OCI-LY1 (cell line): ENCODE results near the gene DCUN1D2.

Experiments
- CTCF ChIP-seq: fragments of 200-600 bp; sonication (generic), shearing (Covaris generic); IDR thresholded peaks from 2 replicates; pipeline ENCODE4 v1.5.1; 2017; ENCODE audit warnings: mild to moderate bottlenecking, antibody characterized with exemption, low read length, moderate library complexity, mixed read lengths
- EZH2 ChIP-seq: fragments of 200-600 bp; sonication (generic), shearing (Covaris generic); IDR thresholded peaks from 2 replicates; pipeline ENCODE4 v1.8.0; 2017; ENCODE audit warnings: borderline replicate concordance, mixed run types, mild to moderate bottlenecking, antibody characterized with exemption, low read length, moderate library complexity, mixed read lengths

GRCh38 chr13:113506871-113507388 lies 16.4 kb upstream of the DCUN1D2 start:
- TF ChIP-seq CTCF (no peak), EZH2 (no peak)
